Fibroblast of lung (primary cell): ENCODE data around the gene ZBTB39.

Source experiments
- EZH2 ChIP-seq: IDR thresholded peaks from 2 replicates; pipeline ENCODE4 v1.5.1; 2012; ENCODE audit warnings: low read length, control low read depth, mild to moderate bottlenecking; ENCODE audit errors: missing control alignments
- TF ChIP-seq, protein P1 (sequence below), 2 donors: IDR thresholded peaks in 1 of 2; conservative IDR thresholded peaks in 1 of 2; 1 replicate in 1 of 2; 2 replicates in 1 of 2; pipeline ENCODE4 v1.5.1; 2011 to 2012; ENCODE audit warnings: low read length in 2 of 2, control low read depth in 1 of 2, inconsistent platforms in 1 of 2, low read depth in 1 of 2, mild to moderate bottlenecking in 1 of 2

DNA sequence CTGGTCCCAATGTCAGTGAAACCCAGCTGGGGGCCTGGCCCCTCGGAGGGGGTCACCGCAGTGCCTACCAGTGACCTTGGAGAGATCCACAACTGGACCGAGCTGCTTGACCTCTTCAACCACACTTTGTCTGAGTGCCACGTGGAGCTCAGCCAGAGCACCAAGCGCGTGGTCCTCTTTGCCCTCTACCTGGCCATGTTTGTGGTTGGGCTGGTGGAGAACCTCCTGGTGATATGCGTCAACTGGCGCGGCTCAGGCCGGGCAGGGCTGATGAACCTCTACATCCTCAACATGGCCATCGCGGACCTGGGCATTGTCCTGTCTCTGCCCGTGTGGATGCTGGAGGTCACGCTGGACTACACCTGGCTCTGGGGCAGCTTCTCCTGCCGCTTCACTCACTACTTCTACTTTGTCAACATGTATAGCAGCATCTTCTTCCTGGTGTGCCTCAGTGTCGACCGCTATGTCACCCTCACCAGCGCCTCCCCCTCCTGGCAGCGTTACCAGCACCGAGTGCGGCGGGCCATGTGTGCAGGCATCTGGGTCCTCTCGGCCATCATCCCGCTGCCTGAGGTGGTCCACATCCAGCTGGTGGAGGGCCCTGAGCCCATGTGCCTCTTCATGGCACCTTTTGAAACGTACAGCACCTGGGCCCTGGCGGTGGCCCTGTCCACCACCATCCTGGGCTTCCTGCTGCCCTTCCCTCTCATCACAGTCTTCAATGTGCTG, 11.0 kb downstream of the ZBTB39 start:
- no peak for TF ChIP-seq EZH2
- TF ChIP-seq, protein P1, sequence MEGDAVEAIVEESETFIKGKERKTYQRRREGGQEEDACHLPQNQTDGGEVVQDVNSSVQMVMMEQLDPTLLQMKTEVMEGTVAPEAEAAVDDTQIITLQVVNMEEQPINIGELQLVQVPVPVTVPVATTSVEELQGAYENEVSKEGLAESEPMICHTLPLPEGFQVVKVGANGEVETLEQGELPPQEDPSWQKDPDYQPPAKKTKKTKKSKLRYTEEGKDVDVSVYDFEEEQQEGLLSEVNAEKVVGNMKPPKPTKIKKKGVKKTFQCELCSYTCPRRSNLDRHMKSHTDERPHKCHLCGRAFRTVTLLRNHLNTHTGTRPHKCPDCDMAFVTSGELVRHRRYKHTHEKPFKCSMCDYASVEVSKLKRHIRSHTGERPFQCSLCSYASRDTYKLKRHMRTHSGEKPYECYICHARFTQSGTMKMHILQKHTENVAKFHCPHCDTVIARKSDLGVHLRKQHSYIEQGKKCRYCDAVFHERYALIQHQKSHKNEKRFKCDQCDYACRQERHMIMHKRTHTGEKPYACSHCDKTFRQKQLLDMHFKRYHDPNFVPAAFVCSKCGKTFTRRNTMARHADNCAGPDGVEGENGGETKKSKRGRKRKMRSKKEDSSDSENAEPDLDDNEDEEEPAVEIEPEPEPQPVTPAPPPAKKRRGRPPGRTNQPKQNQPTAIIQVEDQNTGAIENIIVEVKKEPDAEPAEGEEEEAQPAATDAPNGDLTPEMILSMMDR (conservative IDR thresholded peaks at IDR 0.05 in 1 of 2, IDR thresholded peaks at IDR 0.05 in 1 of 2; ENCODE audit: low read depth in 1 of 2, low read length in 2 of 2), result no peak
